ENCODE data around the gene SEMA3A.
"Not testable (repeated sequence)": the region's sequence is repeated elsewhere in the genome, so short reads cannot be mapped to it uniquely, and the experiment has no call there.

Gene SEMA3A

GRCh38 chr7:84194484-84195271, at the start of gene SEMA3A:
TSS of gene SEMA3A (minus strand) at chr7:84194789. CDS start at chr7:84194586, 203 bp downstream.
- DNase-seq: peak; percentile 91

DNA sequence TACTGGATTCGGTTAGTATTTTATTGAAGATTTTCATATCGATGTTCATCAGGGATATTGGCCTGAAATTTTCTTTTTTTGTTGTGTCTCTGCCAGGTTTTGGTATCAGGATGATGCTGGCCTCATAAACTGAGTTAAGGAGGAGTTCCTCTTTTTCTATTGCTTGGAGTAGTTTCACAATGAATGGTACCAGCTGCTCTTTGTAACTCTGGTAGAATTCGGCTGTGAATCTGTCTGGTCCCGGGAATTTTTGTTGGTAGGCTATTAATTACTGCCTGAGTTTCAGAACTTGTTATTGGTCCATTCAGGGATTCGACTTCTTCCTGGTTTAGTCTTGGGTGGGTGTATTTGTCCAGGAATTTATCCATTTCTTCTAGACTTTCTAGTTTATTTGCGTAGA, 48.4 kb upstream of the SEMA3A start:
- DNase-seq: not testable (repeated sequence)

DNA sequence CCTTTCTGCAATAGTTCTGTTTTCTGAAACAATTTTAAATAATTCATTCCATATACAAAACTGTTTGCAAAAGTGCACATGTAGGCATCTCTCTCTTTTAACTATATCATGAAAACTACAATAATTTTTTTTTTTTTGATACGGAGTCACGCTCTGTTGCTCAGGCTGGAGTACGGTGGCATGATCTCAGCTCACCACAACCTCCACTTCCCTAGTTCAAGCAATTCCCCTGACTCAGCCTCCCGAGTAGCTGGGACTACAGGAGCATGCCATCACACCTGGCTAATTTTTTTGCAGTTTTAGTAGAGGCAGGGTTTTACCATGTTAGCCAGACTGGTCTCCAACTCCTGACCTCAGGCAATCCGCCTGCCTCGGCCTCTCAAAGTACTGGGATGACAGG, 44.0 kb upstream of the SEMA3A start:
- no peak for DNase-seq

- DNase-seq: no peak
Observed at GRCh38 chr7:84237533-84238173, 43.1 kb upstream of the SEMA3A start.

GRCh38 chr7:84236398-84236797, 41.8 kb upstream of the SEMA3A start:
- no peak for DNase-seq

GRCh38 chr7:84232646-84233045, 38.1 kb upstream of the SEMA3A start:
- no peak for DNase-seq

DNA sequence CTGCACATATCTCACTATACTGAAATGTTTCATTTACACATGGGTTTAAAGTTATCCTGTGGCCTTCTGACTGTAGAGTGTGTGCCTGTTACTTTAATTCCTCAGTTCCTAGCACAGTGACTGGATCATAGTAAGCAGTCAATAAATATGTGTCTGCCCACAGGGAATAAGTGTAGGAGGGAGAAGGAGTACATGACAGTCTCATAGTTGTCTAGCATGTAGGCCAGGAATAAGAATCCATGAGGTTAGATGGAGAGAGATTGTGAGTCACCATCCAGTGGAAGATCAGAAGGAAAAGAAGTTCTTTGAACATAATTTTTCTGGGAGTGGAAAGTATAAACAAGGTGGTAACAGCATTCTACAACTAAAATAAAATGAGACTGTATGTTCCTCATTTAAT, 36.6 kb upstream of the SEMA3A start:
- no peak for DNase-seq

DNA sequence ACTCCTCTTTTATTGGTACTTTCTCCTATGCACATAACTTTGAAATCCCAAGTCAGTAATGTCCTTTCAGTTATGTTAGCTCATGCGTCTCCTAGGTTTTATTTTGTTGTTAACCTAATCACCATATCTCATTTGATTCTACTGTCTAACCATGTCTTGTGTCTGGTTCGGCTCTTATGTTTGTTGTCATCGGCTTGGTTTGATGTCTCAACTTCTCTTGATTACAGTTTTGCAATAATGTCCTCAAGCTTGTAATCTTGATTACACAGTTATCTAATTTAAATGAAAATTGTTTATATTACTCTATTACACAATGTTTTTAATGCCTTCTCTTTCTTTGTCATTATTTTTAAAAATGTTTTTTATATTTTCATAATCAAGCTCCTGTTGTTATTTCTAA, 35.9 kb upstream of the SEMA3A start:
- DNase-seq: no peak

GRCh38 chr7:84228526-84228925, 33.9 kb upstream of the SEMA3A start:
- no peak for DNase-seq

- no peak for DNase-seq
Observed at GRCh38 chr7:84226759-84227158, 32.2 kb upstream of the SEMA3A start.

GRCh38 chr7:84224505-84224904, 29.9 kb upstream of the SEMA3A start:
- no peak for DNase-seq

- DNase-seq: no peak
Observed at GRCh38 chr7:84219310-84219709, 24.7 kb upstream of the SEMA3A start.

GRCh38 chr7:84218681-84219080, 24.1 kb upstream of the SEMA3A start:
- DNase-seq: no peak

DNA sequence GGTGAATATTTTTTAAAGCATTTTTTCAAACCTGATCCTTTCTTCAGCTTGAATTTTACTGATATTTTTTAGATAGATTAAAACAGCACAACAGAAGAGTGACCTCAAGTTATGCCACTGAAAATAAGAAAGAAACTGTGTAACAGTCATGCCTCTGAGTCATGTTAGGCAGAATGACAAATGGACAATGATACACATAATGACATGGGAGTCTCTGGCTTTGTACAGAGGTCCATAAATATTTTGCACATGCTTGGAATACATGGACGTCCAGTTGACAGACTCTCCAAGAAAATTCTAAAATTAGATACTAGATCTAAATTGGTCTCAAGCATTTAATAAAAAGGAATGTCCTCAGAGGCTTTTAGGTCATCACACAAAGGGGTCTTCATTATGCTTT, 21.9 kb upstream of the SEMA3A start:
- no peak for DNase-seq

GRCh38 chr7:84214757-84215156, 20.2 kb upstream of the SEMA3A start:
- not testable (repeated sequence) for DNase-seq

DNA sequence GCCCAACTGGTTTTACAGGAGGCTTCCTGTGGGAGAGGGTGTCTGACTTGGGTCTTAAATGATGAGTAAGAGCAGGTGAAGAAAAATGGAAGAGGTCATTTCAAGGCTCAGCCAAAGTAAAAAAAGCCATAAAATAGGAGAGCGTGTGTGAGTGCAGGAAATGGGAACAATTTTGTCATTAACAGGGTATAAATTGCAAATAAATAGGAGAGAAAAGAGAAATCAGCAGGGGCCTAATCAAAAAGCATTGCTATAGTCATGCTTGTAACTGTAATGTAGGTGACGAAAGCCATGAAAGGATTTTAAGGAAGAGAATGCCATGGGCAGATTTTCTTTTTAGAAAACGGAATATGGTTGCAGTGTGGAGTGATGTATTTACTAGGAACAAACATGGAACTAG, 15.7 kb upstream of the SEMA3A start:
- no peak for DNase-seq

- DNase-seq: no peak
Observed at GRCh38 chr7:84209006-84209405, 14.4 kb upstream of the SEMA3A start.

GRCh38 chr7:84207615-84208014, 13.0 kb upstream of the SEMA3A start:
- DNase-seq: no peak

GRCh38 chr7:84207025-84207424, 12.4 kb upstream of the SEMA3A start:
- no peak for DNase-seq

DNA sequence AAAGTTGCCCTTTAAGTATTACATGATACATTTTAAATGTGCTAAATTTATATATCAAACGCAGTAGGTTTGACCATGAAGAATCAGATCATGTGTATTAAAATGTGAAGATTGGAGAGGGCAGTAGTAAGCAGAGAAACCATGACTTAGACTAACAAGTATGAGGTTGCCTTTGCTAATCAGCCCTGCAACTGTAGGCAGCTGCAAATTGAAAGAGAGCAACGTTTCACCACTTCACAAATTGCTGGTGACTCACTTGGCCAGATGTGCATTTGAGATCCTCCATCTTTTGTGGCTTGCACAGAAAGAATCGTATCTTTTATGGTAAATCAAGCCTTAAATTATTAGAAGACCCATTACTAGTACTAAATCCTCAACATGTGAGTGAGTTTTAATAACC, 10.1 kb upstream of the SEMA3A start:
- no peak for DNase-seq

GRCh38 chr7:84202855-84203254, 8.3 kb upstream of the SEMA3A start:
- no peak for DNase-seq

DNA sequence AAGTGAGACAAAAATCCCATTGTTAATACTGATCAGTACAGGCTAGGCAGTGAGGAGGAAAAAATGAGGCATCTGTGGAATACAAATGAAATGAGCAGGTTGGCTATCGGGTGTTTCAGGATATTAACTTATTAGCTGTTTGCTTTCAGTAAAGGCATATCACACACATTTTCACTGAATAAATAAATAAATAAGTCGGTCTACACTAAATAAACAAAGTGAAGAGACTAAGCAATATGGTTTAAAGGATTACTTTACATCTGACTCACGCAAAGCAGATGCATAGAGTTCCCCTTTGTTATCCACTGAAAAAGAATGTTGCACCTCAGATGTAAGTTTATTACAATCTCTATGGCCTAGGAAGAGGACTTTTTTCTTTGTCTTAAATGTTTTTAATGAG, 6.3 kb upstream of the SEMA3A start:
- no peak for DNase-seq

DNA sequence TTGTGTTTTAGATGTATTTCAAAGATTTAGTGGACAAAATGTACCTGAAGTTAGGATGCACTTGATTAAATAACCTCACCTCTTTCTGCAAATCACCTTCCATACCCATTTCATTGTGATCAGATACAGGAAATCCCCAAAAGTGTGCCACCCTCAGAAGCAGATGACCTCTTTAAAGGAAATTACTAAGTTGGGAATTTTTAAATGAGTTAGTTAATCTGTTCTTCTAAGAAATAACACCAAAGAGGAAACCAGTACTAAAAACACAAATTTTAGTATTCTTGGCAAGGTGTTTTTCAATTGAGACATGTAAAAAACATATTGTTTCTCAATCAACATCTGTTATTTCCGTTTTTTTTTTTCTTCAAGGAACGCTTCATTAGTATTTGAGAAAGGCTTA, 4.6 kb upstream of the SEMA3A start:
- DNase-seq: no peak

DNA sequence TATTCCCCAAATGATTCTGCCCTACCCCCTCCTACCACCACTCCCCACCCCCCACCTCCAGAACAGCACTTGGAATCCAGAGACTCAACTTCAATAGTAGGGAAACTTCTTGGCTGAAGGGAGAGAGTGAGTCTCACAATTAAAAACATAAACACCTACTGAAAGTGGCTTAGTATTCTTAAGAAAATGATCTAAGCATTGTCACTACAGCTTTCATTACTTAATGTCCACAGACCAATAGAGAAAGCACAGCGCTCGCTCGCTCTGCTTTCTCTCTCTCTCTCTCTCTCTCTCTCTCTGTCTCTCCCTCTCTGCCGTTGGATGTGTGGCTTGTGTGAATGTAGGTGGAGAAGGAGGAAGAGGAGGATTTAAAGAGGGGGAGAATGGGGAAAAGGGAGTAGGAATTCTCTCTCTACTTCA, 1.5 kb upstream of the SEMA3A start:
- DNase-seq: no peak

Data from islet precursor cell (in vitro differentiated cells).